Activated T-cell treated with anti-CD3 and anti-CD28 coated beads for 1 hour (primary cell): ENCODE data around the gene COL15A1.

Source experiments
- DNase-seq: peaks from one replicate; pipeline ENCODE4 v3.0.0-alpha.2; 2020; ENCODE audit warnings: low read depth

Gene COL15A1

DNA sequence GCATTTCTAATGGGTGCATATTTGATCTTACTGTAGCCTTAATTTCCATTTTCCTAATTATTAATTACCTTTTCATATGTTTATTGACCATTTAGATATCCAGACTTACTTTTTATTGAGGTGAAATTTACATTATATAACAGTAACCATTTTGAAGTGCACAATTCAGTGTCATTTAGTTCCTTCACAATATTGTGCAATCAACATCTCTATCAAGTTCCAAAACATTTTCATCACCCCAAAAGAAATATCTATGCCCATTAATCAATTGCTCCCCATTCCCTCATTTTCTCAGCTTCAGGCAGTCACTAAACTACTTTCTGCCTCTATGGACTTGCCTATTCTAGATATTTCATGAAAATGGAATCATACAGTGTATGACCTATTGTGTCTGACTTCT lies 5.9 kb downstream of the COL15A1 start:
- DNase-seq: no peak

DNA sequence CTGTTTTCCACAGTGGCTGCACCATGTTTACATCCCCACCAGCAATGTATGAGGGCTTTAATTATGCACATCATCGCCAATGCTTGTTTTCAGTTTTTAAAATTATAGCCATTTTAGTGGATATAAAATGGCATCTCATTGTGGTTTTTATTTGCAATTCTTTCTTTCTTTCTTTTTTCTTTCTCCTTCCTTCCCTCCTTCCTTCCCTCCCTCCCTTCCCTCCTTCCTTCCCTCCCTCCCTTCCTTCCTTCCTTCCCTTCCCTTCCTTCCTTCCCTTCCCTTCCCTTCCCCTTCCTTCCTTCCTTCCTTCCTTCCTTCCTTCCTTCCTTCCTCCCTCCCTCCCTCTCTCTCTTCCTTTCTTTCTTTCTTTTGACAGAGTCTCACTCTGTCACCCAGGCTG lies 6.6 kb downstream of the COL15A1 start:
- no peak for DNase-seq

DNA sequence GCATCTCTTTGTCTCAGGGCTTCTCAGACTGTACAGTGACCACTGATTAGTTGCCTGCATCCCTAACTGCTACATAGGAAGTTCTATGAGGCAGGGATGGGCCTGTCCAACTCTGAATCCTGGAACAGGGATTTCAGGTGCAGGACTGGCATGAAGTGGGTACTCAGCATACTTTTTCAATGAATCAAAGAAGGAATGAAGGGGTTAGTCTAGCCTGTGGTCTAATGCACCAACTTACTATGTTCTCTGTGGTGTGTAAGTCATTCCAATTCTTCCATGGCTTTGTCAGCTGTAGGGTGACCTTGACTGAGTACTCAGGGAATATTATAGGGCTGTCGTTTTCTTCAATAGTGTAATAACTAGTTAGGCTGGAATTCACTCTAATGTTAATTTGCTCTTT lies 8.3 kb downstream of the COL15A1 start:
- no peak for DNase-seq

GRCh38 chr9:98953581-98954243 lies 10.0 kb downstream of the COL15A1 start:
- no peak for DNase-seq

DNA sequence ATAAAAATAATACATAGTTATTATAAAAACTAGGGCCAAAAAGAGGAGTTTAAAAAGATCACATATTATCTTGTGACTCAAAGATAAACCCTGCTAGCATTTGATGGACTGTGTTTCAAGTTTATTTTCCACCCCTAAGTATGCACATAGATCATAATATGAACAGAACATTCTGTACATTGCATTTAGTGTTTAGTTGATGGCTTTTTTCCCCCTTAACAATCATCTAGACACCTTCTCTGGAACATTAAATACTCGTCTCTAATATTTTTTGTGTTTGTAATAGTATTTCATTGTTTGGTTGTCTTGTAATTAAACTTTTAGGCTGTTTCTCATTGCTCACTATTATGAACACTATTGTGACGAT lies 10.5 kb downstream of the COL15A1 start:
- DNase-seq: no peak

GRCh38 chr9:98955259-98955658 lies 11.6 kb downstream of the COL15A1 start:
- no peak for DNase-seq

GRCh38 chr9:98957826-98958225 lies 14.1 kb downstream of the COL15A1 start:
- DNase-seq: no peak

DNA sequence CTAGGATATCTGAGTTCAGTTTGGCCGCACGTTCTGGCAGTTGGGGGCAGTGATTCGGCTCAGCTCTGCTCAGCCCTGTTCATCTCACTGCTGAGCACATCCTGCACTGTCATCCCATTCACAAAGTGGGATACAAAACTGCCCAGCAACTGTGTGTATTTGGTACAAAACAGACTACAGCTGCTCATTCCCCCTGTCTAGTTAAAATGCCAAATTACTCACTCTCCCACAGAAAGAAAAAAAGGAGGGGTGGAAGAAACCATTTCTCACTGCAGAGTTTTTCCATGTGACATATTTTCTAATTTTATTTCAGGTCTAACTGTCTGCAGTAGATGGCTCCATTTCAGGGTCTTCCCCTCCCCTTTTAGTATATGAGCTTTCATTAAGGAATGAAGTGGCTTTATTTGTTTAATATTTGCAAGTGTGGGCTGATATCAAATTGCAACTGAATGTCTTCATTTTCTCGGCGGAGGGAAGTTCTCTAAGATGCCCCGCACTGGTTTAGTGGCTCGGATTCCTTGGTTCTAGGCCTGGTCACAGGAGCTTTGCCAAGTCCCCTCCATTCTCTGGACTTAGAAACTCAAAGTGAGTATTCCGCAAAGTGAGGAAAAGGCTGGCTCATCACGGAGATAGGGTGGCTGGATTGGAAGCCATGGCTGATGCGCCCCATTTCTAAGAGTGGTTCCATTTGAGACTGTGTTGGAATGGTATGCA lies 14.7 kb downstream of the COL15A1 start:
- DNase-seq: no peak

GRCh38 chr9:98960409-98960808 lies 16.7 kb downstream of the COL15A1 start:
- DNase-seq: no peak

GRCh38 chr9:98961513-98962180 lies 17.9 kb downstream of the COL15A1 start:
- DNase-seq: no peak

DNA sequence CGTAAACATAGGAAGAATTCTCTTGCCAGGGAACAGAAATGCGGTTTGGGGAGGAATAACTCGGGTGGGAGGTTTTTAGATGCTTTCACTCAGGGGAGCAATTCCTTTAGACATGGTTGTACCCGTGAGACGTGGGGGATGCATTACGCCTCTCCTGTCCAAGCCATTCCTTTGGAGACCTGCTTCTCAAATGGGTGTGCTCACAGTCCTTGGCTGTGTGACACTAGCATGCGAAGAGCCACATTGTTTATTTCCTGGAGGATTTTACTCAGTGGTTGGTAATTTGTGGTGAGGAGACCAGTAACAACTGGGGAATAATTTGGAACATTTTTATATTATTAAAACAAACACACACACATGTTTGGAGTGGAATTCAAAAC lies 18.5 kb downstream of the COL15A1 start:
- DNase-seq: no peak

- no peak for DNase-seq
Observed at GRCh38 chr9:98962861-98963260, 19.2 kb downstream of the COL15A1 start.

DNA sequence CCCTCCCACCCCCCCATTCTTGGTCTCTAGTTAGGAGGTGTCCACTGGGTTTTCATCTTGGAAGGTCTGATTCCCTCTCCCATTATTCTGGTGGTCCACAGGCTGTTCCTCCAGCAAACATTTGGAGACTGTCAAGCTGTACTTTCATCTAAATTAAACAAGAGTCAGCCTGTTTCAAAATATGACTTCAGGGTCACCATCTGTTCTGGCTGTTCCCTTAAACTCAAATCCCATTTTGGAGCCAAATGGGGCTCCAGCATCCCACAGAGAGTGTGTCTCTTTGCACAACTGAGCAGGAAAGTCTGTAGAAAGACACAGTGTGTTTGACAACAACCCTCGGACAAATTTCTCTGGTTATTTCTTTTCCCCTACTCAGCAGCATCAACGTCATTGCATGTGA lies 20.5 kb downstream of the COL15A1 start:
- DNase-seq: no peak

DNA sequence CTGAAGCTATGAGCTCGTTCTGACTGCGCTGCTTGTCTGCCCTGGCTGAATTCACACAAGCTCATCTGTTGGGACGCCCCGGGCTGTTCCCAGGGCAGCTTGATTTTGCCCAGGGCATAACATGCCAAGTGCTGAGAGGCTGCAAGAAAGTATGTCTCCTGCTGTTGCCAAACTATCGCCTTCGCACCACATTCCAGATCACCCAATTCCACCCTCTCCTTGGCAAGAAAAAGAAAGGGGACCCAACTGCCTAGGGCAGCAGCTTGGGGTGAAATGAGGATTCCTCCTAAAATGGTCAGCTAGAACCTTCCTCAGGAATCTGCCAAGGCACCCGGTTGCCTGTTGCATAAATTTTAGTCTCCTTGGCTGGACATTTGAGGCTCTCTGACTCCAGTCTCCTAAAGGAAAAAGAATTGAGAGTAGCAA lies 21.2 kb downstream of the COL15A1 start:
- no peak for DNase-seq

GRCh38 chr9:98966676-98967075 lies 23.0 kb downstream of the COL15A1 start:
- no peak for DNase-seq

DNA sequence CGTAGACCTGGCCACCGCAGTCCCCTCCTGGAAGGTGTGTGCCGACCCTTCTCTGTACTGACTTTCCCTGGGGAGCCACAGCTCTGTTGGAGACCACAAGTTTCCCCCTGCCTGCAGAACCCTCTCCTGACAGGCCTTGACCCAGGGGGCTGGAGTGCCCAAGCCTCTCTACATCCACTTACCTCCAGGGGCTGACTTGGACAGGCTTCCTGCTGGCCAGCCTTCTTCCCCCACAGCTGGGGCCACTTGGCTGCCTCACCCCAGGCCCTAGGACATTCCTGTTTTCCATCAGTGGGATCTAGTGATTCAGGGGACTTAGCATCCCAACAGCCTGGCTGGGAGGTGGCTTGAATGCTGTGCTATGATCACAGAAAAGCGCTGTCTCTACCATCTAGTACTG lies 23.6 kb downstream of the COL15A1 start:
- no peak for DNase-seq

- DNase-seq: no peak
Observed at GRCh38 chr9:98967680-98968079, 24.0 kb downstream of the COL15A1 start.

- no peak for DNase-seq
Observed at GRCh38 chr9:98968601-98969337, 25.1 kb downstream of the COL15A1 start.

DNA sequence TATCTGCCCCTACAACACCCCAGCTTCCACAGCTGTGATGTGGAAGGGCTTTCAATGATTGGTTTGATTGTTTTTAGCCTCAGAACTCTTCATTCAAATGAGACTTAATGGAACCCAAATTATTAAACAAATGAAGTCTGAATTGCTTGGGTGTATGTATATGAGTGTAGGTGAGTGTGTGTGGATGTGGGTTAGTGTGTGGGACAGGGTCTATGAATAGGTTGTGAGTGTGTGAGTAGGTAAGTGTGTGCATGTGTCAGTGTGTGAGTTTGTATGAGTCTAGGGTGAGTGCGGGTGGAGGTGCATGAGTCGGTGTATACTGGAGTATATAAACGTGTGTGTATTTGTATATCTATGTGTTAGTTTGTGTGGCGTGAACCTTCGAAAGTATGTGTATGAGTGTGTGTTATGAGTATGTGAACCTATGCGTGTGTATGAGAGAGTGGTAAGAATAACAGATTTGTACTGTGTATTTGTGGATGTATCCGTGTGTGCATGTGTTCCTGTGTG lies 26.9 kb downstream of the COL15A1 start:
- DNase-seq: no peak

GRCh38 chr9:98971168-98971914 lies 27.6 kb downstream of the COL15A1 start:
- DNase-seq: no peak

DNA sequence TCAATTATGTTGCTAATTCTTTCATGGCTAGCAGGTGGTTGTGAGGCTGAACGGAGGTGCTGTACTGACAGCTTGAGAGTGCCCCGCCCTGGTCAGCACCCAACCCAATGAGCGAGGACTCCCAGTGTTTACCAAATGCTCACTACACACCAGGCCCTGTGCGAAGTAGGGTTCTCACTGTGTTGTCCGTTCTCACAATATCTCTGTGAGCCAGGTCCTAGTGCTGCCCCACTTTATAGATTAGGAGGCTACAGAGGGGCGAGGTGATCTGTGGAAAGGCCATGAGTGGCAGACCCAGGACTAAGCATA lies 28.2 kb downstream of the COL15A1 start:
- DNase-seq: no peak

- no peak for DNase-seq
Observed at GRCh38 chr9:98972716-98973115, 29.0 kb downstream of the COL15A1 start.
